Activated B cell treated with CpG ODN at 0.5 μM for 24 hours (primary cell): ENCODE measurements around the gene CETP. TPM values are rescaled to one million over a fixed set of nuclear protein-coding genes. Genes with fewer than 3 reads are reported as not detected.
A peak's percentile ranks its signal among the peaks of the same experiment; 100 is the strongest.

Experiments
- ATAC-seq: fragments of 200-7000 bp; cut with Tn5 transposase; one replicate; pipeline ENCODE4 v1.10.0; 2021; ENCODE audit warnings: low read depth, mild to moderate bottlenecking, moderate library complexity
- CTCF ChIA-PET: fragments of 350-600 bp; sonication (Branson Sonifier 250); formaldehyde crosslinking; loops from one replicate; lab custom pipeline; 2021; ENCODE audit warnings: antibody characterized with exemption; lab: Charles Lee
- POLR2A ChIA-PET: fragments of 350-600 bp; sonication (Branson Sonifier 250); formaldehyde crosslinking; loops from one replicate; lab custom pipeline; 2021; ENCODE audit warnings: antibody characterized with exemption; lab: Charles Lee
- DNase-seq: peaks from one replicate; pipeline ENCODE4 v3.0.0; 2022
- H3K27ac Mint-ChIP-seq: one replicate; pipeline ENCODE4 v1.8.0; 2020; ENCODE audit warnings: mixed read lengths
- H3K27me3 Mint-ChIP-seq: one replicate; pipeline ENCODE4 v1.8.0; 2021; ENCODE audit warnings: mixed read lengths
- H3K36me3 Mint-ChIP-seq: one replicate; pipeline ENCODE4 v1.8.0; 2021; ENCODE audit warnings: low read depth, mixed read lengths
- H3K4me1 Mint-ChIP-seq: one replicate; pipeline ENCODE4 v1.8.0; 2021; ENCODE audit warnings: mixed read lengths
- H3K4me3 Mint-ChIP-seq: one replicate; pipeline ENCODE4 v1.8.0; 2020; ENCODE audit warnings: mild to moderate bottlenecking, mixed read lengths
- H3K9me3 Mint-ChIP-seq: one replicate; pipeline ENCODE4 v1.8.0; 2020; ENCODE audit warnings: mixed read lengths
- CTCF ChIP-seq: fragments of 200-600 bp; IDR thresholded peaks from one replicate; pipeline ENCODE4 v1.8.0; 2022; ENCODE audit warnings: antibody characterized with exemption, mild to moderate bottlenecking
- intact Hi-C: fragments of 100-400 bp; cut with micrococcal nuclease; formaldehyde crosslinking; loops from one replicate; pipeline ENCODE4 v1.15.1; 2024
- total RNA-seq: library from RNA; stranded (reverse); gene quantifications from 2 replicates; pipeline ENCODE4 v1.2.3, GENCODE V29; 2022

The CETP gene
- total RNA-seq, 1 donor from 2014 or later, result 1.4 TPM

DNA sequence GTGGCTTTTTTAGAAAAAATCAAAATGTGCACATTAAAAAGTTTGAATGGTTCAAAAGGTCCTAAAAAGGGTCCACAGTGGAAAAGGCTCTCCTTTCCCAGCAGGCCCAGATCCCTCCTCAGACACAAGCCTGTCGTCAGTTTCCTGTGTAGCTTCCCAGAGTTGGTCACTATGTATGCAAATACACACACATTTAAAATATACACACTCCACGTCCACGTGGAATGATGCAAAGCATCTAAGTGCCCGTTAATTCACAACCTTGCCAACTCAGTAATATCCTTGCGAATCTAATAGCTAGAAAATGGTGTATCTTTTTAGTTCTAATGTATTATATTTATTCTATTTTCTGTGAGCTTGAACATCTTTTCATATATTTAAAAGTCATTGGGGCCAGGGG lies 45.3 kb downstream of the CETP start:
- Mint-ChIP-seq H3K9me3 (peaks cover under 1% of the 10 kb centered on the region), H3K4me3 (peak overlapping the region; percentile 35), H3K4me1 (peaks cover 81% of the 10 kb centered on the region), H3K27ac (peak overlapping the region; percentile 78), H3K27me3 (no peaks in the 10 kb centered on the region), H3K36me3 (peaks cover 35% of the 10 kb centered on the region)
- DNase-seq (no peak), ATAC-seq (no peak)
- intact Hi-C loops, result no loop called here
- ChIA-PET POLR2A (interaction anchor here (0.7 to 2.2 kb wide), 10 partner anchors 9 to 49 kb away, joined by 3 to 13 read pairs (median 5); partner anchors contain the start of gene NLRC5), CTCF (interaction anchor here (0.9 to 1.3 kb wide), 5 partner anchors 15 to 77 kb away, joined by 3 to 5 read pairs (median 3); no protein-coding TSS in a partner anchor)
- TF ChIP-seq CTCF, result no peak

- CTCF ChIA-PET, result interaction anchor here (0.9 to 1.3 kb wide), 5 partner anchors 14 to 77 kb away, joined by 3 to 5 read pairs (median 3); no protein-coding TSS in a partner anchor
- Mint-ChIP-seq H3K9me3 (no peaks in the 10 kb centered on the region), H3K27ac (peak overlapping the region; percentile 78), H3K36me3 (peaks cover 37% of the 10 kb centered on the region), H3K4me3 (no peak overlapping the region), H3K4me1 (peaks cover 82% of the 10 kb centered on the region), H3K27me3 (no peaks in the 10 kb centered on the region)
- intact Hi-C loops, result no loop called here
- no peak for TF ChIP-seq CTCF
- no peak for ATAC-seq
- POLR2A ChIA-PET, result interaction anchor here (0.6 to 2.2 kb wide), 10 partner anchors 9 to 117 kb away, joined by 3 to 13 read pairs (median 4); partner anchors contain the start of gene NLRC5
- DNase-seq, result no peak
Observed at GRCh38 chr16:57007530-57007929, 45.8 kb downstream of the CETP start.

- DNase-seq (no peak), ATAC-seq (no peak)
- Mint-ChIP-seq H3K27ac (no peak overlapping the region), H3K9me3 (no peaks in the 10 kb centered on the region), H3K27me3 (no peaks in the 10 kb centered on the region), H3K4me3 (no peak overlapping the region), H3K4me1 (peaks cover 80% of the 10 kb centered on the region), H3K36me3 (peaks cover 33% of the 10 kb centered on the region)
- ChIA-PET CTCF (no interaction called here), POLR2A (interaction anchor here (2.0 to 2.2 kb wide), 2 partner anchors 13 to 33 kb away, joined by 6 to 12 read pairs; no protein-coding TSS in a partner anchor)
- TF ChIP-seq CTCF, result no peak
- intact Hi-C loops, result no loop called here
Observed at GRCh38 chr16:57008440-57008839, 46.7 kb downstream of the CETP start.

DNA sequence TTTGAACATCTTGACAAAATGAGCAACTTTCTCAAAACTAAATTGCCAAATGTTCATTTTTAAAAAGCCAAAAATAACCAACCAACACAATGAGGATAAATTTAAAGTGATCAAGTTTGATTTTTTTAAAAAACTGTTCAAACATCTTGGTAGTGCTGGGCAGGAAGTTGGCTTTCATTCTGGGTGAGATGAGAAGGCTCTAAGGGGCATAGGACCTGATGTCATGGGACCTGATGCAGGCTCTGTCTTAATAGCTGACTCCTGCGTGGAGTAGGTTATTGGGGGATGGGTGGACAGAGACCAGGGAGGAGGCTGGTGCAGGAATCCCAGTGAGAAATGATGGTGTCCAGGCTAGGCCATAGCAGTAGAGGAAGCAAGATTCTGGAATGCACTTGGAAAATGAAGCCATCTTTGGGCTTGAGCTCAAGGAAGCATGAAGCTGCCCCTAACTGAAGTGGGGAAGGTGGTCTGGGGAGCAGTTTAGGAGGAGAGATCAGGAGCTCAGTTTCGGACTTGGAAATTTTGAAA lies 48.0 kb downstream of the CETP start:
- DNase-seq (no peak), ATAC-seq (no peak)
- intact Hi-C loops, result no loop called here
- Mint-ChIP-seq H3K4me3 (peak overlapping the region; percentile 6), H3K27me3 (no peaks in the 10 kb centered on the region), H3K27ac (peak overlapping the region; percentile 77), H3K4me1 (peaks cover 80% of the 10 kb centered on the region), H3K9me3 (no peaks in the 10 kb centered on the region), H3K36me3 (peaks cover 26% of the 10 kb centered on the region)
- ChIA-PET POLR2A (interaction anchor here (0.7 to 3.8 kb wide), 10 partner anchors 9 to 78 kb away, joined by 3 to 25 read pairs (median 4); partner anchors contain the start of gene HERPUD1), CTCF (interaction anchor here (0.8 to 2.2 kb wide), 4 partner anchors 10 to 46 kb away, joined by 3 to 7 read pairs (median 3); no protein-coding TSS in a partner anchor)
- TF ChIP-seq CTCF, result no peak

GRCh38 chr16:57012353-57012752 lies 50.6 kb downstream of the CETP start:
- Mint-ChIP-seq H3K4me3 (no peak overlapping the region), H3K27me3 (no peaks in the 10 kb centered on the region), H3K4me1 (peaks cover 64% of the 10 kb centered on the region)

More at GRCh38 chr16:57012353-57012752, 50.6 kb downstream of the CETP start:
- H3K36me3 Mint-ChIP-seq, result peaks cover 30% of the 10 kb centered on the region
- no peak for TF ChIP-seq CTCF
- ATAC-seq (no peak), DNase-seq (no peak)
- intact Hi-C loops, result no loop called here
- CTCF ChIA-PET, result no interaction called here
- POLR2A ChIA-PET, result interaction anchor here (0.6 to 3.8 kb wide), 5 partner anchors 11 to 44 kb away, joined by 4 to 25 read pairs (median 12); no protein-coding TSS in a partner anchor
- H3K27ac Mint-ChIP-seq, result peak overlapping the region; percentile 78
- no peaks in the 10 kb centered on the region for H3K9me3 Mint-ChIP-seq
